Stimulated activated CD8-positive, alpha-beta memory T cell treated with anti-CD3 and anti-CD28 coated beads, Interleukin-12 subunit alpha, Interleukin-12 subunit beta, amount 100 ng/mL, for 4 hours (primary cell): ENCODE results near the gene PPARGC1A.

Source experiments
- DNase-seq: peaks from one replicate; pipeline ENCODE4 v3.0.0-alpha.2; 2020; ENCODE audit warnings: low read depth

Gene PPARGC1A

GRCh38 chr4:23889814-23890341, at the start of gene PPARGC1A:
TSS of gene PPARGC1A (minus strand) at chr4:23890047. CDS start at chr4:23889957, 90 bp downstream.
- DNase-seq = no peak

- DNase-seq = no peak
Measured at GRCh38 chr4:23938796-23939195, 48.9 kb upstream of the PPARGC1A start.

- DNase-seq = no peak
Measured at GRCh38 chr4:23937173-23937572, 47.3 kb upstream of the PPARGC1A start.

GRCh38 chr4:23934915-23935314, 45.1 kb upstream of the PPARGC1A start:
- DNase-seq = no peak

GRCh38 chr4:23934223-23934622, 44.4 kb upstream of the PPARGC1A start:
- no peak for DNase-seq

- no peak for DNase-seq
Measured at GRCh38 chr4:23932901-23933308, 43.1 kb upstream of the PPARGC1A start.

GRCh38 chr4:23932186-23932585, 42.3 kb upstream of the PPARGC1A start:
- no peak for DNase-seq

- DNase-seq = no peak
Measured at GRCh38 chr4:23931489-23931830, 41.6 kb upstream of the PPARGC1A start.

- no peak for DNase-seq
Measured at GRCh38 chr4:23930750-23931488, 41.1 kb upstream of the PPARGC1A start.

- no peak for DNase-seq
Measured at GRCh38 chr4:23929248-23929647, 39.4 kb upstream of the PPARGC1A start.

GRCh38 chr4:23924556-23924955, 34.7 kb upstream of the PPARGC1A start:
- no peak for DNase-seq

GRCh38 chr4:23923840-23924239, 34.0 kb upstream of the PPARGC1A start:
- no peak for DNase-seq

- DNase-seq = no peak
Measured at GRCh38 chr4:23923141-23923540, 33.3 kb upstream of the PPARGC1A start.

GRCh38 chr4:23922541-23923111, 32.8 kb upstream of the PPARGC1A start:
- no peak for DNase-seq

GRCh38 chr4:23922013-23922412, 32.2 kb upstream of the PPARGC1A start:
- no peak for DNase-seq

- no peak for DNase-seq
Measured at GRCh38 chr4:23921447-23921845, 31.6 kb upstream of the PPARGC1A start.

GRCh38 chr4:23920716-23921446, 31.0 kb upstream of the PPARGC1A start:
- DNase-seq = no peak

- DNase-seq = no peak
Measured at GRCh38 chr4:23920296-23920695, 30.4 kb upstream of the PPARGC1A start.

GRCh38 chr4:23916282-23916681, 26.4 kb upstream of the PPARGC1A start:
- DNase-seq = no peak

GRCh38 chr4:23915459-23916132, 25.7 kb upstream of the PPARGC1A start:
- DNase-seq = no peak

GRCh38 chr4:23911675-23912455, 22.0 kb upstream of the PPARGC1A start:
- no peak for DNase-seq

- DNase-seq = no peak
Measured at GRCh38 chr4:23909671-23910070, 19.8 kb upstream of the PPARGC1A start.
